HG02798 (cell line): ENCODE data around the gene CCR3.

Source experiments
- ATAC-seq: cut with Tn5 transposase; IDR thresholded peaks from one replicate; pipeline ENCODE4 v1.9.1; 2021; ENCODE audit warnings: mild to moderate bottlenecking; ENCODE audit not compliant: unreplicated experiment, poor library complexity

CCR3 gene

DNA sequence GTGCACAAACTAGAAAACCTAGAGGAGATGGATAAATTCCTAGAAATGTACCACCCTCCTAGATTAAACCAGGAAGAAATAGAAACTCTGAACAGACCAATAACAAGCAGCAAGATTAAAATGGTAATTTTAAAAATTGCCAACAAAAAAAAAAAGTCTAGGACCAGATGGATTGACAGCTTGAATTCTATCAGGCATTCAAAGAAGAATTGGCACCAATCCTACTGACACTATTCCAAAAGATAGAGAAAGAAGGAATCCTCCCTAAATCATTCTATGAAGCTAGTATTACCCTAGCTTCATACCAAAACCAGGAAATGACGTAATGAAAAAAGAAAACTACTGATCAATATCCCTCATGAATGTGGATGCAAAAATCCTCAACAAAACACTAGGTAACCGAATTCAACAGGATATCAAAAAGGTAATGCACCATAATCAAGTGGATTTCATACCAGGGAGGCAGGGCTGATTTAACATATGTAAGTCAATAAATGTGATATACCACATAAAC is 24.0 kb upstream of the CCR3 start:
- ATAC-seq = no peak

DNA sequence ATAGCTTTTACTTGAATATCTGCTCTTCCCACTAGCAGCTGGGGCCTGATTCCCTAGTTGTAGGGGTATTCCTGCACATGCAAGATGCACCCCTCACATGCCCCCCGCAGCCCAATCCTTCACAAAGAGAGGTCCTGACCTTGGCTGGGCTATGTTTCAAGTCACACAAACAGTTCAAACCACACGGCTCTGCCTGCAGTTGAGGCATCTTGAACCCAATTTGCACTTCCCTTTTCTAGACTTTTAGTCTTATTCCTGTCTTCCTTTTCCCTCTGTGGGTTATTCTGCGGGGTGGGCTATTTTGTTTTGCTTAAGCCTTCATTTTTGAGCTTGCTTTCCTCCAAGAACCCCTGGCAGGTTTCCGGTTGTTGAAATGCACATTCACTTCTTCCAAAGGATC is 20.9 kb upstream of the CCR3 start:
- no peak for ATAC-seq

DNA sequence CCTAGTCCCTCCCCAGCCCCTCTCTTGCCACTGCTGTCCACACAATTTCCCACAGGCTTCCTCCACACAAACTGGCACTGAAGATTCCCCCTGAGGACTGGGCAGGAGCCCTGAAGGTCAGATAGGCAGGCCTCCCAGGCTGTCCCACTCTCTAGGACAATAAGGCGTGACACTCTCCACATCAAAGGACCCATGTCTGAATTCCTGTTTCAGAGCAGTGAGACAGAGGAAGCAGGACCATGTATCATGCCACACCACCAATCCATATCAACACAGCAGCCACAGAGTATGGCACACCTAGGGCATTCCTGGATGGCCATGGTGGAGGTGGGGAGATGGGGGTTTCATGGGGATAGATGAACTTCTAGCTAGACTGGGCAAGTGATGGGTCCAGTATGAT is 20.3 kb upstream of the CCR3 start:
- ATAC-seq = no peak

DNA sequence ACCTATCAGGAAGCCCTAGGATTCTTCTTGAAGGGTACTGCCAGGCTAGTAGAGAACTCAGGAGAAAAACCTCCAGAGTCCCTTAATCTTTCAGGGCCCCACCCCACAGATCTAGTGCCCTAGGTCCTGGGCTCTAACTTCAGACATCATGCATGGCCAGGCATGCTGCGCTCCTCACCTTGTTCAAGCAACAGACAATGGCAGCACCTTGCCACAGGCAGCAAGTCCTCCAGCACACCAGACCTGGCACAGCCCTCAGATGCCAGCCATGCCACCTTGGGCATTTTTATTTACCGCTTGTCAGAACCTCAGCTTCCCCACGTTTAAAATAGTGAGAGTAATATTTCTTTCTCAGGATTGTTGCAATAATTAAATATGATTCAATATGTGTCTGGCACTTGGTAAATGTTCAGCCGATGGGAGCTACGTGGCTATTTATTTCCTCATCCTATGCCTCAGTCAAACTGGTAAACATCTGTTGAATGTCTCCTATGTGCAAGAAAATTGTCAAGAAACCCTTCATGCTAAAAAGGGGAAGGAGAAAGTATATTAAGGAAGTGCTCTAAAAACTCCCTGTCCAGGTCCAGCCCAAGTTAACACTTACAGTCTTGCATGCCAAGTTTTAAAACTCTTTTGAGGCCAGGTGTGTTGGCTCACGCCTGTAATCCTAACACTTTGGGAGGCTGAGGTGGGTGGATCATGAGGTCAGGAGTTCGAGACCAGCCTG is 19.7 kb upstream of the CCR3 start:
- ATAC-seq = no peak

DNA sequence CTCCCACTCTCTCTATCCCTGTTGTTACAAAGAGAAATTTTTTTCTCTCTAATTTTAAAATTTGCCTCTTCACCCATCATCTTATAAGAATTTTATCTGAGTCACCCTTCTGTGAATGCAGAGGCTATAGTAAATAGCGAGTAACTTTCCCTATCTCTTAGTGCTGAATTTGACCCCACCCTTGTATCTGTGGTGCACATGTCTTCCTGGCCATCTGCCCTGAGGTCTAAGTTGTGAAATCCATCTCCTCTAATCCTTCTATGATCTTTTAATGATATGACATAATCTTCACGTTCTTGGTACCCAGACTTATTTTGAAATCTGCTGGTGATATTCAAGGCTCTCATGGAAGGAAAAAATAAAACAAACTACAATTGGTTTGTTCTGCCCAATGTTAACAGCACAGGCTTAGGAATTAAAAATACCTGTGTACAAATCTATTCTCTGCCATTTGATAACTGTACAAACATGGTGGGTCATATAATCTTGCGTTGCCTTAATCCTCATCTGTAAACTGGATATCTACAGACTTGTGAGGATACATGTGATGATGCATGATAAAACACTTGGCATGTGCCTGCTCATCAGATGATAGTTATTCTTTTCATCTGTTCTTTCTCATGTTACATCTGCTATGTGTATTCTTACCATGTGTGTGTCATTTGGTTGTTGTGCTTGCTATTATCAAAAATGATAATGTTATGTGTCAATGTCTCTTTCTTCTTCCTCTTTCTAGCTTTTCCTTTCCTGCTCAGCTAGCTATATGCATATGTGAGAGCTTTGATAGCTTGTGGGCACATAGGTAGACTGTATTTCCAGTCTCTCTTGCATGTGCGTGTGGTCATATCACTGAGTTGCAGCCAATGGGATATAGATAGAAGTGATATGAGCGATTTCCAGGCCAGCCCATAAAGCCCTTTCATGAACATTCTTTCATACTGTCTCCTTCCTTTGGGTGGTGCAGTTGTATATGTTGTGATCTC is 13.7 kb upstream of the CCR3 start:
- ATAC-seq = no peak

DNA sequence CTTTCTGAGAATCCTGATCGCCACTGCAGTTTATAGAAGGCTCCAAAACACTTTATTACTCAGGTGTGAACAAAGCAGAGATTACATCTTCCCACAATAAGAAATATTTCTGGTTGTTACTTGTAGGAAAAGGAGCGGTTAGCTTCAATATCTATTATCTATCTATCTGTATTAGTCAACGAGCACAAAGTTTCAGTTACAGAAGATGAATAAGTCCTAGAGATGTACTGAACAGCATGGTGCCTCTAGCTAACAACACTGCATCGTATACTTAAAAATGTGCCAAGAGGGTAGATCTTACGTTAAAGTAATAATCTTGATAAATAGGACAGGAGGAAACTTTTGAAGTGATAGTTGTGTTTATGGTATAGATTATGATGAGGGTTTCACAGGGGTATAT is 10.9 kb upstream of the CCR3 start:
- no peak for ATAC-seq

DNA sequence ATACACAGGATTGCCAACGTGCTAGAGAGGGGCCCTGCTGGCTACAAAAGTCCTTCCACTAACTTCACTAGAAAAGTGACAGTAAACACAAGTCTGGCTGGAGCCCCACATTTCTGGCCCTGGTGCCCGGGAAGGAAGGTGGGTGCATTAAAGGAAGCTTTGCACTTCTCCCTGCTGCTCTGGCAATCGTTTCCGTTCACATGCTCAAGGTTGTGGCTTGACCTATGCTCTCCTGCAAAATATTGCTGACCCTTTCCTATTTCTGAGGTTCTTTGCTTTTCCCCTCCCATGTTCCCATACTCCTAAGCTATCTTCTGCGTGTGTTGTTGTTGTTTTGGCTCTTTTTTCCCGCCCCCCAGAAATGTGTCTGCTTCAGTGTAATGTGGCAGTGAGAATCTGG is 9.1 kb upstream of the CCR3 start:
- ATAC-seq = no peak

DNA sequence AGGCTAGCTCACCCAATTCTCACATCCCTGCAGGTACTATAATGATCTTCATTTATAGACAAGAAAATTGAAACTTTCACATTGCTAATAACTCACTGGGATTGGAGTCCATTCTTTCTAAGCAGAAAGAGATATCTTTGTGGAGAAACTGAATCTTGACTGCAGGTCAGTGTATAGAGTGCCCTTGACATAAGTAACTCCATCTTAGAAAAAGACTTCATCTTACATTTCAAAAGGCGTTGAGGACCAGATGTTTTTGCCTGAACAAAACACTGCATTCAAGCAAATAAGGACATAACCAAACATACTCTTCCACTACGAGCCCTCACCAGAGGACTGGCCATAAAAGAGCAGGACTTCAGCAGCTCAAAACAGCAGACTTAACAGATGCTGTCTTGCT is 6.8 kb upstream of the CCR3 start:
- ATAC-seq = no peak

DNA sequence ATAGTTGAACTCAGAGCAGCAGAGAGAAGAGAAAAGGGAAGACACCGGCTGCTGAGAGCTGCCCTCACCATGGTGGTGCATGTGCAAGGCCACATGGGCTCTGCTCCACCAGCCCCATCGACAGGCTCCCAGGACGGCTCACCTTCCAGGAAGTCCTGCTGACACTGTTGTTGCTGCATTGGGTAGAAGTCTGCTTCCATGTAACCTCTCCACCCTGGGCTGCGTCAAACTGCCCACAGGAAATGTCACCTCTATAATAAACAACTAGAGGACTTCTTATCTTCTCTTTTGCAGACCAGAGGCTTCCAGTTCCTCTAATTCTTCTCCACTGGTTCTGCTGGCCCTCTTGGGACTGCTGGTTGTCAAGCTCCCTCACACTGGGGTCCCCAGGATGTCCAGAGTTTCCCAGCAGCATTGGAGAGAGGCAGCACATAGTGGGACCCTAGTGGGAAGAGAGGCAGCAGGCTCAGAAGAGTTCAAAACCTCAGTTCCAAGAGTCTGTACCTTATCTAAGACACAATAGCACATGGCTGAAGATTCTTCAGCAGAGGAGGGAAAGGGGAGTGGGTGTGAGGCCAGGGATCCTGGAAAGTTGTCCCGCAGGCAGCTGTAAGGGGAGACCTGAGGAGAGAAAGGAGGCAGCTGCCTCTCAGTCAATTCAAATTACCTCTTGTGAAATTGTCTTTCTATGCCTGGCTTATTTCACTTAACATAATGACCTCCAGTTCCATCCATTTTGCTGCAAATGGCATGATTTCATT is 5.8 kb upstream of the CCR3 start:
- no peak for ATAC-seq

DNA sequence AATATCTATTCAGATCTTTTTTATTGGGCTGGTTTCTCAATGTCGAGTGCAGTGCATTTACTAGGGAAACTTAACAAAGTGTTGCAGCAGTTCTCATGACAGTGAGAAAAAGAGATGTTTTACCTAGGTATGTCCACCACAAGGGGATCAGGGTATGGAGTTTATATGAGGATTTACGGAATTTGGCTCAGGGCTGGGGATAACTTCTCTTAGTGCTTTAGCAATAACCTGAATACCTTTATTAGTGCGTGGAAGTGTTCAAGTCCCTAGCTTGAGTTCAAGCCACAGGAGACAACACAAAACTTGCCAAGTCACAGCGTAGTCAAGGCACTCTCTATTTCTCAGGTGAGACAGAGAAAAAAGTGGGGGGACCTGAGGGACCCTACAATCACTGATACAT is 3.9 kb upstream of the CCR3 start:
- ATAC-seq = no peak

DNA sequence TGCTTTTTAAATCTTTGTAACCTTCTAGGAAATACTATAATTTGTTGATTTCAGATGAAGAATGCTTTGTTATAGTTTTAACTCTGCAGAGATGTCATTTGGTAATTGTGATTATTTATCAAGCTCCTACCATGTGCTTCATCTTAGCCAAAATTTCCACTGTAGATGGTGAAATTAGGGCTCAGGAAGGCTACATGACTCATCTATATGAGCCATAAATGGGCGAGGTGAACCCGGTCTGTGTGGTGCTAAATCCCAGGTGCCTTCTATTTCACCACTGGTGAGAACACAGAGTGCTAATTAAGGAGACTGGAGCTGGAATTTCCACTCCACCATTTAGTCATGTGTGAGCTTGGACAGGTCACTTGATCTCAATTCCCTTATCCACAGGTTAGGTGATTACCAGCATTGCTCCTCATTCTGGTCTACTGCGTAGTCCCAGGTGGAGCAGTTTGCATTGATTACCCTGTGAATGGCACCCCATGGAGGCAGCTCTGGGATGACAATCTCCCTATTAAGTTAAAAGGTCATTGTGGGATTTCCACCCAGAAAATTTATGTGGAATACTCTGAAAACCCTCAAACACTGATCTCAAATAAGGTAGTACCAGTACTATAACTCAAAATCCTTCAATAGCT is 2.8 kb upstream of the CCR3 start:
- ATAC-seq = no peak

DNA sequence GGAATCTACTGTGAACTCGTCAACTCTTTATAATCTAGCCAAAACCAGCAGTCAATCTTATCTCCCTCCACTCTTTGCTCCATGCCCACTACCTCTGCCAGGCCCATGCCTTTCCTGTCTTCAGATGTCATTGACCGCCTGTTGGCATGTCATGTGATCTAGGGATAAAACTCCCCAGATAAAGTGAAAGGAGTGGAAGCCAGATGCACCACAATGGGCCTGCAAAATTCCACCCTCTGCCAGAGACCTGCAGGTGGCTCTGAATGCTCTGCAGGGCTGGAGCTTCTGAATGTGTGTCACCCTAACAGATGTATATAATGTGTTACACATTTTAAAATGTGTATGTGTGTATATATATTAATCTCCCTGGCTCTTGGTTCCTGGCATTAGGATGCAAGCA is 2.3 kb upstream of the CCR3 start:
- no peak for ATAC-seq

DNA sequence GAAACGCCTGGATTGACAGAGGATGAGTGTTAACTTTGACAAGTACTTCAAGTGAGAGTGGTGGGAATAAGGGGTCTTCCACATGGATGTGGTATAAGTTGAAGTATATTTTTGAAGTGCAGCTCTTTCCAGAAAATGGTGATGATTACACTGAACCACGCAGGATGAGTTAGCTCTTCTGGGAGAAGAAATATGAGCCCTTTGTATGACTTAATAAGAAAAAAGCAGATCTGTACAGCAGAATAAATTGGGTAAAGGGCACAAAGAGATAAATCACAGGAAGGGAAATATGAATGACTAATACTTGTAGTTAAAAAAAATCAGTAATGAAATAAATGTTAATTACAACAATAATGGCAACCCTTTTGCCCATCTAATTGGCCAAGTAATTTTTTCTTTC is 1.3 kb downstream of the CCR3 start:
- ATAC-seq = no peak

DNA sequence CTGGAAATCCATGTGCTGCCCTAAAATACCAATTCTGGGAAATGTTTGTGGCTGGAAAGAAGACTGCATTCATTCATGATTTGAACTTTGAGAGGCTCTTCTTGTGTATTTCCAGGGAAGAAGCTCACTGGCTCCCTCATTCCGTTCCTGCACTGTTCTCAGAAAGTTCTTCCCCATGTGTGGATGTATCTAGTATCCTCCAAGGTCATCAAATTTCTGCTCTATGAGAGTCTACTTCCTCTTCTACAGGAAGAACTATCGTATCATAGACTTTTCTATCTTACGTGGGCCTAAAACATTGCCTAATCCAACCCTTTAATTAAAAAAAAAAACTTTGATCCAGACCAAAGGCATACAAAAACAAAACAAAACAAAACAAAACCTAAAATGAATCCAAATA is 2.9 kb downstream of the CCR3 start:
- ATAC-seq = no peak

DNA sequence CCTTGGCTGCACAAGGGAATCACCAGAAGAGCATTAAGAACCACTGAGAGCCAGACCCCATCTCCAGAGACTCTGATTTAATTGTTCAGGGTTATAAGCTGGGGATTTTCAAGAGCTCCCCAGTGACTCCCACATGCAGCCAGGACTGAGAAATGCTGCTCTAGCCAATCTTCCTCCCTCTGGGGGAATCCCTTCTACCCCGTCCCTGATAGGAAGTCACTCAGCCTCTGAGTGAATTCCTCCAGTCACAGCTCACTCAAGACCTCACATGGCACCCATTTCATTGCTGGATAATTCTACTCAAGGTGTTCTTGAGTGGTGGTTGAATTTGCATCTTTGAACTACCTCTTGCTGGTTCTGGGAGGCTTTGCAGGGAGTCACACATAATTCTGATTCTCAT is 10.7 kb downstream of the CCR3 start:
- no peak for ATAC-seq

DNA sequence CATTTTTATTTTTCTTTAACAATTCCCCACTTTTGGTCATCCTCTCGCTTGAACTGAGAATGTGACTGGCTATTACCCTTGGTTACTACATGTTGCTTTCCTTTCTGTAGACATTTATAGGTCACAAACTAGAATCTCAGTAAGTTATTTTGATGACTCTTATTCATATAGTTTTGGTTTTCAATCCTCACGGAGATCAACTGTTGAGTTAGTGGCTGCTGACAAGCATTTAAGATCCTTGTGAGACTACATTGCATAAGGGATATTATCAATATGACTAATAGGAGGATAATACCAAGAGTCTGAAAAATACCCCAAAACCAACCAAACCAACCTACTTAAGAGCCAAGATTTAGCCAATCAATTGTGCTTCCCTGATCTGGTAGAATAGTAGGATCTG is 16.3 kb downstream of the CCR3 start:
- ATAC-seq = no peak

DNA sequence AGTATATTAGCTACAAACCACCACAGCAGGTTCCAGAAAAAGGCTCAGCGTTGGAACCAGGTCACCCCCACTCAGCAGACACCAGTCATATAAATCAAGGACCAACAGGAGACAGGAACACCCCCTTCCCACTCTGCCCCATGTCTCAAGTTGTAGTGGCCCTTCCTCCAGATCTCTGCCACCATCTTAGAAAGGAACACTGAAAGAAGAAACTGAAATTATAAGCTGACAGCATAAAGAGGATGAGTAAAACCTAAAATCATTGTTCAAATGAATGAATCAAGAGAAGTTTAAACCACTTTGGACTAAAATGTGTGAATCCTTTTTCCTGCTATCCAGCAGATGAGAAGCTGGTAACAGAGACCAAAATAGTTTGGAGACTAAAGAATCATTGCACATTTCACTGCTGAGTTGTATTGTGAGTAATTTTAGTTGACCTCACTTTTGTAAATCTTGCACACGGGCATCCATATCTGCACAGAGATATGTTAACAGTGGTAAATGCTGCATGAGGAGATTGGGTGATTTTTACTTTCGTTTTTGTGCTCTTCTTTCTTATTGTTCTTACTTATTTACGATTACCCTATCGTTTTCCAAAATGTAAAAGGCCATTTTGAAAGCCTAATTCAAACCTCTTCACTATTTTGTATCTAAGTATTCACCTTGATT is 19.8 kb downstream of the CCR3 start:
- no peak for ATAC-seq

DNA sequence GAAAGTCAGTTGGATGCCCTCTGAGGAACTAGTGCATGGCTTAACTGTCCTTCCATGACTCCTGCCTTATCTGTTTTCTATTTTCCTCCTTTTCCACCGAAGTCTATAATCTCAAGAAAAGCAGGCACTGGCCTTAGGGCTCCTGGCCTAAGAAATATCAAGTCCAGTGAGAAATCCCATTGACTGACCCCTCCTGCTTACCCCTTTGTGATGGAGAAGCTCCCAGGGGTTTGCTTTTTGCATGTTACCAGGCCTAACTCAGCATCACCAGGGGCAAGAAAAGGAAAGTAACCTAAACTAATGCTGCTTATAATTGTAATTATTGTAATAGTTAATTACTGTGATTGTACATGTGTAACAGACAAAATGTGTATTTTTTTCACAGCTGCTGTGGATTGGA is 21.7 kb downstream of the CCR3 start:
- no peak for ATAC-seq

DNA sequence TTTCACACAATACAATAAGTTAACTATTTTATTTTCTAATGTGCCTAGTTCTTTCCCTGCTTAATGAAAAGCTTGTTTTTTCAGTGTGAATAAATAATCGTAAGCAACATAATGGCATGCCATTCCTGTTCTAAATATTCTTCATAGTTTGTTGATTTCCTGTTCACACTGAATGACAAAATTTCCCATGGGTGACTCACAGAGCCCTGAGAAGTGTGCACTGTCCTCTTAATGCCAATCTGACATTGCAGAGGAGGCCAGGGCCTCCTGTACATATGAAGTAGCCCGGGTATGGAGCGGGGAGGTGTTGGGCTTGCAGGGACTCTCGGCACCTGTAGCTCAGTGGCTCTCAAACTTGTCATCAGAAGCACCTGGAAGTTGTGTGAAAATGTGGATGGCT is 24.3 kb downstream of the CCR3 start:
- ATAC-seq = no peak

DNA sequence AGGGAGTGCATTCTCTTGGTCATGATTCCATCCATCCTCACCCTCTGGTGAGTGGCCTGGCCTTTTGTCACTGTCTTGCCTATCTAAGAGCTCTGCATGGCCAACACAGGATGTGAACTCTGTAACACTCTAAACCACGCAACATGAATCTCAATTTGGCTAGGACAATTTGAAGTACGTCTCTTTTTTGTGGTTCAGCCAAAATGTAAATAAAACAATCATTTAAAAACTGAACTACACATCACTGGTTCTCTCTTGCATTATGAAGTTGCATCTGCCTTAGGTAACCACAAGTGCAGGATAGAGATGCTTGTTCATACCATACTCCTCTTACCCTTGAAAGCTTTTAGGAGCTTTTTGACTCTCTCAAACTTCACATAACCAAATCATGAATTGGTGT is 27.3 kb downstream of the CCR3 start:
- ATAC-seq = no peak
